Measurements from ENCODE around the gene HIGD1C. TPM values are rescaled to one million over a fixed set of nuclear protein-coding genes. Genes with fewer than 3 reads are reported as not detected.
"Not testable (repeated sequence)": the region's sequence is repeated elsewhere in the genome, so short reads cannot be mapped to it uniquely, and the experiment has no call there.

Gene HIGD1C
- total RNA-seq, 1 donor from 2014 or later = not detected

GRCh38 chr12:51013441-51013840 is 61.1 kb downstream of the HIGD1C start:
- DNase-seq (ENCODE audit: low spot score) = no peak

GRCh38 chr12:51014467-51014866 is 62.1 kb downstream of the HIGD1C start:
- not testable (repeated sequence) for DNase-seq (ENCODE audit: low spot score)

- DNase-seq (ENCODE audit: low spot score) = no peak
These were observed 65.1 kb downstream of the HIGD1C start for GRCh38 chr12:51017452-51017851.

- no peak for DNase-seq (ENCODE audit: low spot score)
These were observed 66.6 kb downstream of the HIGD1C start for GRCh38 chr12:51018956-51019355.

- DNase-seq (ENCODE audit: low spot score) = no peak
These were observed 67.6 kb downstream of the HIGD1C start for GRCh38 chr12:51019927-51020326.

Other genes with a start within 250 kb of the HIGD1C start
- 29.5 TPM for gene ATF1, start 188.4 kb upstream of the HIGD1C start, total RNA-seq
- gene TMPRSS12, start 109.6 kb upstream of the HIGD1C start, total RNA-seq = not detected
- 72.0 TPM for gene SLC11A2, start 73.8 kb downstream of the HIGD1C start, total RNA-seq
- 49.1 TPM for gene LETMD1, start 95.8 kb downstream of the HIGD1C start, total RNA-seq
- 33.6 TPM for gene CSRNP2, start 131.1 kb downstream of the HIGD1C start, total RNA-seq
- 21.9 TPM for gene TFCP2, start 220.6 kb downstream of the HIGD1C start, total RNA-seq